Tibial nerve (tissue), 4 donors: ENCODE measurements around the gene DSG3. TPM values are rescaled to one million over a fixed set of nuclear protein-coding genes. Genes with fewer than 3 reads are reported as not detected.

Source experiments
- DNase-seq, 2 donors: peaks; one replicate each; pipeline ENCODE4 v3.0.0-alpha.2; 2019; ENCODE audit warnings: low spot score in 2 of 2
- H3K27ac ChIP-seq, 4 donors: fragments of 200-600 bp; sonication (generic) in 3 of 4; one replicate each; pipeline ENCODE4 v1.5.1; 2017 to 2019; ENCODE audit warnings: mild to moderate bottlenecking in 1 of 4
- H3K27me3 ChIP-seq, 2 donors: fragments of 200-600 bp; sonication (generic) in 1 of 2; one replicate each; pipeline versions ENCODE4 v1.5.1 to v1.6.0; 2017 to 2019
- H3K36me3 ChIP-seq, 3 donors: fragments of 200-600 bp; sonication (generic); one replicate each; pipeline ENCODE4 v1.5.1; 2018 to 2019
- H3K4me1 ChIP-seq, 4 donors: fragments of 200-600 bp; sonication (generic) in 3 of 4; one replicate each; pipeline ENCODE4 v1.5.1; 2017 to 2019
- H3K4me3 ChIP-seq, 4 donors: fragments of 200-600 bp; sonication (generic) in 3 of 4; one replicate each; pipeline ENCODE4 v1.5.1; 2017 to 2019; ENCODE audit warnings: mild to moderate bottlenecking in 1 of 4, moderate library complexity in 1 of 4
- H3K9me3 ChIP-seq, 4 donors: fragments of 200-600 bp; sonication (generic) in 3 of 4; one replicate each; pipeline ENCODE4 v1.5.1; 2017 to 2019
- CTCF ChIP-seq, 5 experiments: fragments of 200-600 bp in 3 of 5; fragments of 450-650 bp in 2 of 5; sonication (generic) in 3 of 5; IDR thresholded peaks; one replicate each; pipeline ENCODE4 v1.5.1; 2016 to 2019; ENCODE audit warnings: antibody characterized with exemption in 5 of 5, mild to moderate bottlenecking in 3 of 5, moderate library complexity in 2 of 5
- EP300 ChIP-seq, 2 donors: sonication (generic); formaldehyde crosslinking; IDR thresholded peaks; one replicate each; pipeline ENCODE4 v1.6.1; 2017; ENCODE audit warnings: antibody characterized with exemption in 2 of 2, mild to moderate bottlenecking in 1 of 2
- POLR2A ChIP-seq, 2 donors: fragments of 450-650 bp; IDR thresholded peaks; one replicate each; pipeline ENCODE4 v1.6.1; 2017; ENCODE audit warnings: antibody characterized with exemption in 2 of 2, mild to moderate bottlenecking in 2 of 2, moderate library complexity in 2 of 2
- WGBS, 2 donors: methylation state at CpG; one replicate each; pipeline ENCODE4 v1.1.5; 2018; 5-methylcytosine and 5-hydroxymethylcytosine counted together
- total RNA-seq, 4 donors: library from RNA; depleted of rRNA; stranded (reverse); fragments of >200 nt; gene quantifications; one replicate each; pipeline ENCODE4 v1.1.0, GENCODE V29; 2016

The DSG3 gene
- total RNA-seq, 4 donors from 2014 or later, result not detected

DNA sequence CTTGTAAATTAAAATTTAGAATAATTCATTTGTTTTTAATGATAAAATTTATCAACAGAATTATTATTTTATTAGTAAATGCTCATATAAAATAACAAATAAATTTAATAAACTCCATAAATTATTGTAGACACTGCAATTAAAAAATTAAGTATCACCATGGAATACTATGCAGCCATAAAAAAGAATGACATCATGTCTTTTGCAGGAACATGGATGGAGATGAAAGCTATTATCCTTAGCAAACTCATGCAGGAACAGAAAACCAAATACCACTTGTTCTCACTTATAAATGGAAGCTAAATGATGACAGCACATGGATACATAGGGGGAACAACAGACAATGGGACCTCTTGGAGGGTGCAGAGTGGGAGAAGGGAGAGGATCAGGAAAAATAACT lies 29.7 kb upstream of the DSG3 start:
- Histone ChIP-seq H3K27me3 (no peaks in the 10 kb centered on the region), H3K36me3 (no peaks in the 10 kb centered on the region), H3K27ac (no peak overlapping the region), H3K4me3 (no peak overlapping the region), H3K4me1 (no peaks in the 10 kb centered on the region), H3K9me3 (no peaks in the 10 kb centered on the region)
- no peak for DNase-seq
- TF ChIP-seq EP300 (IDR thresholded peaks at IDR 0.05), result no peak
- no peak for TF ChIP-seq POLR2A (IDR thresholded peaks at IDR 0.05)
- TF ChIP-seq CTCF (IDR thresholded peaks at IDR 0.05), result no peak

- TF ChIP-seq EP300 (IDR thresholded peaks at IDR 0.05), result no peak
- TF ChIP-seq CTCF (IDR thresholded peaks at IDR 0.05), result no peak
- no peak for TF ChIP-seq POLR2A (IDR thresholded peaks at IDR 0.05)
- no peaks in the 10 kb centered on the region for H3K27me3 ChIP-seq
- no peaks in the 10 kb centered on the region for H3K36me3 ChIP-seq
- WGBS, 2 donors, result 82 to 88% methylated on average over 7 of the region's 7 CpGs
- no peak for DNase-seq
- H3K9me3 ChIP-seq, result no peaks in the 10 kb centered on the region
- no peak overlapping the region for H3K4me3 ChIP-seq
- H3K4me1 ChIP-seq, result no peaks in the 10 kb centered on the region
- no peak overlapping the region for H3K27ac ChIP-seq
Observed at GRCh38 chr18:31419457-31419932, 28.0 kb upstream of the DSG3 start.

DNA sequence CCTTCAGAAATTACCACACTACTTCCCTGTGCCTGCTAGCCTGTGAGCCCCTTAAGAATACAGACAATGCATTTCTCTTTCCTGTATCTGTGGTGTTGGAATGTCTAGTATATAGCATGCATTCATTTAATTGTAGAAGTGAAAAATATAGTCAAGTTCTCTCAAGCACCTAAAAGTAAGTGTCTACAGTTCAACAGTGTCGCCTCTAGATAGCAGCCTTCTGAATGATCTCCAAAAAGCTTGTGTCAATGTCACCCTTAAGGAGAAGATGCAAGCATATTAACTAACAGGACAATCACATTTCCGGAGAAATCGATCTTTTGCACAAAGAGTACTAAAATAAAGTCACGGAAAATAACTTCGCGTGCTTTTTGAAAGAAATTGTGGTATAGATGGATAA lies 27.5 kb upstream of the DSG3 start:
- H3K4me1 ChIP-seq, result no peaks in the 10 kb centered on the region
- TF ChIP-seq EP300 (IDR thresholded peaks at IDR 0.05), result no peak
- no peak for TF ChIP-seq CTCF (IDR thresholded peaks at IDR 0.05)
- TF ChIP-seq POLR2A (IDR thresholded peaks at IDR 0.05), result no peak
- H3K27me3 ChIP-seq, result no peaks in the 10 kb centered on the region
- no peaks in the 10 kb centered on the region for H3K9me3 ChIP-seq
- no peaks in the 10 kb centered on the region for H3K36me3 ChIP-seq
- DNase-seq, result no peak
- no peak overlapping the region for H3K27ac ChIP-seq
- 94 to 97% methylated on average over 6 of the region's 6 CpGs for WGBS, 2 donors
- no peak overlapping the region for H3K4me3 ChIP-seq

GRCh38 chr18:31420524-31420923 lies 27.0 kb upstream of the DSG3 start:
- no peak overlapping the region for H3K4me3 ChIP-seq
- H3K4me1 ChIP-seq, result no peaks in the 10 kb centered on the region
- H3K27me3 ChIP-seq, result no peaks in the 10 kb centered on the region
- H3K9me3 ChIP-seq, result no peaks in the 10 kb centered on the region
- no peak for TF ChIP-seq EP300 (IDR thresholded peaks at IDR 0.05)
- no peak for TF ChIP-seq POLR2A (IDR thresholded peaks at IDR 0.05)
- no peak for TF ChIP-seq CTCF (IDR thresholded peaks at IDR 0.05)
- WGBS, 2 donors, result 85 to 86% methylated on average over 2 of the region's 2 CpGs
- no peak overlapping the region for H3K27ac ChIP-seq
- no peak for DNase-seq
- H3K36me3 ChIP-seq, result no peaks in the 10 kb centered on the region

GRCh38 chr18:31424383-31424988 lies 23.1 kb upstream of the DSG3 start:
- Histone ChIP-seq H3K27ac (no peak overlapping the region), H3K4me1 (no peaks in the 10 kb centered on the region), H3K27me3 (no peaks in the 10 kb centered on the region), H3K4me3 (no peak overlapping the region), H3K36me3 (no peaks in the 10 kb centered on the region), H3K9me3 (no peaks in the 10 kb centered on the region)
- no peak for DNase-seq
- TF ChIP-seq EP300 (IDR thresholded peaks at IDR 0.05) (no peak), CTCF (IDR thresholded peaks at IDR 0.05) (peak in 1 of 5 experiments; percentile 21), POLR2A (IDR thresholded peaks at IDR 0.05) (no peak)
- WGBS, 2 donors, result 23 to 26% methylated on average over 7 of the region's 7 CpGs
